Mesothelial cell of epicardium (in vitro differentiated cells): ENCODE results near the gene STPG2. TPM values are rescaled to one million over a fixed set of nuclear protein-coding genes. Genes with fewer than 3 reads are reported as not detected.

ENCODE experiments used
- DNase-seq, 2 experiments: peaks; one replicate each; pipeline ENCODE4 v3.0.0; 2021; ENCODE audit warnings: low spot score in 2 of 2; ENCODE audit not compliant: unreplicated experiment in 2 of 2
- H3K27ac Mint-ChIP-seq: 2 replicates; pipeline ENCODE4 v1.8.0; 2021; ENCODE audit warnings: mixed read lengths
- H3K27me3 Mint-ChIP-seq: 2 replicates; pipeline ENCODE4 v1.8.0; 2021; ENCODE audit warnings: low read depth, mixed read lengths
- H3K36me3 Mint-ChIP-seq: 2 replicates; pipeline ENCODE4 v1.8.0; 2021; ENCODE audit warnings: mixed read lengths
- H3K4me1 Mint-ChIP-seq: 2 replicates; pipeline ENCODE4 v1.8.0; 2021; ENCODE audit warnings: mixed read lengths
- H3K4me3 Mint-ChIP-seq: 2 replicates; pipeline ENCODE4 v1.8.0; 2021; ENCODE audit warnings: mild to moderate bottlenecking, moderate library complexity, mixed read lengths
- H3K9me3 Mint-ChIP-seq: 2 replicates; pipeline ENCODE4 v1.8.0; 2021; ENCODE audit warnings: mixed read lengths
- CTCF ChIP-seq: fragments of 200-600 bp; sonication (generic); IDR thresholded peaks from one replicate; pipeline ENCODE4 v1.5.0; 2021; ENCODE audit warnings: antibody characterized with exemption; ENCODE audit not compliant: unreplicated experiment
- total RNA-seq: library from RNA; stranded (reverse); gene quantifications from 3 replicates; pipeline ENCODE4 v1.2.1, GENCODE V29; 2021

Gene STPG2
- total RNA-seq, result 0.85 to 0.97 TPM (median 0.88 TPM) in 3 replicates

GRCh38 chr4:98143001-98143899, at the start of gene STPG2:
Gene STPG2 (minus strand): TSS chr4:98143476.
- DNase-seq, result peak; percentile 86 to 94
- TF ChIP-seq CTCF, result no peak
- peak within 1 kb of the TSS; percentile 96 for H3K27ac Mint-ChIP-seq
- peak within 1 kb of the TSS; percentile 88 for H3K4me3 Mint-ChIP-seq
- H3K36me3 Mint-ChIP-seq, result no peaks in the 10 kb centered on the region
- no peaks in the 10 kb centered on the region for H3K9me3 Mint-ChIP-seq
- H3K27me3 Mint-ChIP-seq, result no peaks in the 10 kb centered on the region
- H3K4me1 Mint-ChIP-seq, result peaks cover 21% of the 10 kb centered on the region

GRCh38 chr4:98185279-98185678, 42.0 kb upstream of the STPG2 start:
- no peaks in the 10 kb centered on the region for H3K27me3 Mint-ChIP-seq
- DNase-seq, result no peak
- H3K36me3 Mint-ChIP-seq, result no peaks in the 10 kb centered on the region
- H3K4me3 Mint-ChIP-seq, result no peak overlapping the region
- H3K27ac Mint-ChIP-seq, result no peak overlapping the region
- H3K9me3 Mint-ChIP-seq, result peaks cover 11% of the 10 kb centered on the region
- no peaks in the 10 kb centered on the region for H3K4me1 Mint-ChIP-seq
- TF ChIP-seq CTCF, result no peak

- TF ChIP-seq CTCF, result no peak
- Mint-ChIP-seq H3K4me1 (no peaks in the 10 kb centered on the region), H3K27me3 (no peaks in the 10 kb centered on the region), H3K27ac (no peak overlapping the region), H3K9me3 (no peaks in the 10 kb centered on the region), H3K36me3 (no peaks in the 10 kb centered on the region), H3K4me3 (no peak overlapping the region)
- DNase-seq, result no peak
Measured at GRCh38 chr4:98181809-98182208, 38.5 kb upstream of the STPG2 start.

GRCh38 chr4:98179951-98180350, 36.7 kb upstream of the STPG2 start:
- no peak overlapping the region for H3K27ac Mint-ChIP-seq
- no peak overlapping the region for H3K4me3 Mint-ChIP-seq
- H3K36me3 Mint-ChIP-seq, result no peaks in the 10 kb centered on the region
- no peak for TF ChIP-seq CTCF
- H3K9me3 Mint-ChIP-seq, result no peaks in the 10 kb centered on the region
- H3K4me1 Mint-ChIP-seq, result no peaks in the 10 kb centered on the region
- no peaks in the 10 kb centered on the region for H3K27me3 Mint-ChIP-seq
- DNase-seq, result no peak

GRCh38 chr4:98176531-98176930, 33.3 kb upstream of the STPG2 start:
- Mint-ChIP-seq H3K4me1 (no peaks in the 10 kb centered on the region), H3K27ac (no peak overlapping the region)

More at GRCh38 chr4:98176531-98176930, 33.3 kb upstream of the STPG2 start:
- no peaks in the 10 kb centered on the region for H3K27me3 Mint-ChIP-seq
- H3K36me3 Mint-ChIP-seq, result no peaks in the 10 kb centered on the region
- no peaks in the 10 kb centered on the region for H3K9me3 Mint-ChIP-seq
- no peak for TF ChIP-seq CTCF
- DNase-seq, result no peak
- H3K4me3 Mint-ChIP-seq, result no peak overlapping the region
